Measurements from ENCODE around the gene TEKT3.

The TEKT3 gene

DNA sequence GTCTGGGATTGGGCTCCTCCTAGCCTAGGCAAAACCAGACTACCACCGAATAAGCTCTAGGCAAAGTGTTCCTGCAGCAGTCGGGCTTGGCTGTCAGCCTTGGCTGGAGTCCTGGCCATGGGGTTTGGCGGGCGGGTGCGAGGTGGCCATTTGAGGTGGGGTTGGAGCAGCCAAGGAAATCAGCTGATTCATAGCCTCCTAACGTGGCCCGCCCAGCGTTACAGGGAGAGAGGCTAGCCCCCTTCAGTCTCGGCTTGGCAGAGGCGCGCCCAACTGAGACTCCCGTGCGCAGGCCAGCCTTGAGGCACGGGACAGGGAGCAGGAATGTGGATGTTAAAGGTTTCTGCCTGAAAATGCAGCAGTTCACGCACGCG lies 78.2 kb downstream of the TEKT3 start:
- no peak for DNase-seq

DNA sequence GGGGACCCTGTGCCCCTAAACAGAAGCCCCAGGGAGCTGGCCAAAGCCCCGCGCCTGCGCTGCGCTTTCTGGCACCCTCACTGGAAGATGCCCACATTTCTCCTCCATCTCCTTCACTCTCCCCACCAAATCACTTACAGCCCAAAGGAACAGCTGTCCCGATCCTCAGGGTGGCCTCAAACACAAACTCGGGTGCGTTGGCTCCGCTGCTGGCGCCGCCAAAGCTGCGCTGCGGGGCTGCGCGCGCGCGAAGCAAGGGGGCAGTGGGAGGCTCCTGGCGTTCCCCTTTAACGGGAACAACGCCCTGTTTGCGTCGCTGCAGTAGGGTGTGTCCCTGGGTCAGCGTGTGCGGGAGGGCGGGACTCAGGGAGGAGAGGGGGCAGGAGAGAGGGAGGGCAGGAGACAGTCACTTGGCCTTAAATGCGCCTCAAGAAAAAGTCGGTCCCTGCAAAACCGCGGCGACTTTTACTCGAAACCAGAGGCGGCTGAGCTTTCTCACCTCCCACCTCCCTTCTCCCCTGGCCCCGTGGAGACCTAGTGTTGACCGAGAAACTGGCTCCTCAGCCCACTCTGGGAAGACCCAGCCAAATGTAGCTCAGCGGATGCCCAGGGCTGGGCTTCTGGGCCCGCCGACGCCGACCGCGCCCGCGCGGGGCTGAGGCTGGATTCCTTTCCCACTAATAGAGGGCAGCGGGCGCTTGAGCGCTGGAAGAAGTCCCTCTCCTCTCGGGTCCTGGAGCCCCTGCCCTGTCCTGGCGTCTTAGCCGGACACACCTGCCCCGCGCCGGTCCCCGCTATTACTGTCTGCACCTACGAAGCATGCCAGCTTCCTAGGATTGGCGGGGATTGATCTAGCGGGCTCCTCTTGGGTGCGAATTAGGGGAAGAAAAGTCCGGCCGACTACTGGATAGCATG lies 78.8 kb downstream of the TEKT3 start:
- peak; percentile 29 for DNase-seq

DNA sequence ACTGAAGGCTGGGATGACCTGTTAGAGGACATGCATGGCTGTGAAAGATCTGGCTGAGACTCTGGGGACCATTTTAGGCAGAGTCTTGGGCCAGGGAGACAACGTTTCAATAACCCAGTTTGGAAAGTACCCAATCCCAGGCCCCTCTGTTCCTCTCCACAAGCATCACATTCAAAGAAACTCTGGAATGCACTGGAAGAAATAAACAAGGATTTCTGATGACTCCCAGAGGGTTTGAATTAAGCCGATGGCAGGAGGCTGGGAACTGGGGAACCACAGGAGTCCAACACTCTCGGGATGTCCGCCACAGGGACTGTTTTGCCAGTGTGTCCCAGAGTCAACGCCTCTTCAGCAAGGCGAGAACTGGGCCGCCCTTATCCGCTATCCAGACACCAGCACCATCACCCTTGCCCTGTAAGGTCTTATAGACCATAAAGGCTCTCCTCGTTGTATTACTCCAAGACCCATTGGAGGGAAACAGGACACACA lies 79.6 kb downstream of the TEKT3 start:
- DNase-seq = no peak

DNA sequence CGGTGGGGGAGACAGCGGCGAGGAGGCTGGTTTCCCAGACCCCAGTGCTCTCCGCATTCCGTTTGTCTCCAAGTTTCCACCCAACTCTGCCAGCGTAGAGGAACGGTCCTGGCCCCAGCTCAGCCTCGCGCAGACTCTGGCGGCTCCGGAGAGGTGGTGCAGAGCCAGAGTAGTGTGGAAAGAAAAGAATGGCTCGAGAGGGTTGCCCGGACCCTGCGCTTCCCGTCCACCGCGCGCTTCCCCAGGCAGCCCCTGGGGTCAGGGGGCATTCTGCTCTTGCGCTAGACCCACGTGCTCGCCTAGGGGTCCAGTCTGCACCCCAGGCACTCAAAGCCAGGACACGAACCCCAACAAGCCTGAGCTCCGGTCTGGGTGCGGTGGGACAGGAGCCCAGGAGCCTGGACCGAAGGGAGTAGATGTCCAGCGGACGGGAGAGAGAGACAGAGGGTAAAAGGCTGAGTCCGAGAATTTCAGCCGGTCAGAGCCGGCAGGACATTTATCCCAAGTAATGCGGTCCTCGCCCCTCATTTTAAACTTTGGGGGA lies 80.1 kb downstream of the TEKT3 start:
- peak; percentile 71 for DNase-seq

DNA sequence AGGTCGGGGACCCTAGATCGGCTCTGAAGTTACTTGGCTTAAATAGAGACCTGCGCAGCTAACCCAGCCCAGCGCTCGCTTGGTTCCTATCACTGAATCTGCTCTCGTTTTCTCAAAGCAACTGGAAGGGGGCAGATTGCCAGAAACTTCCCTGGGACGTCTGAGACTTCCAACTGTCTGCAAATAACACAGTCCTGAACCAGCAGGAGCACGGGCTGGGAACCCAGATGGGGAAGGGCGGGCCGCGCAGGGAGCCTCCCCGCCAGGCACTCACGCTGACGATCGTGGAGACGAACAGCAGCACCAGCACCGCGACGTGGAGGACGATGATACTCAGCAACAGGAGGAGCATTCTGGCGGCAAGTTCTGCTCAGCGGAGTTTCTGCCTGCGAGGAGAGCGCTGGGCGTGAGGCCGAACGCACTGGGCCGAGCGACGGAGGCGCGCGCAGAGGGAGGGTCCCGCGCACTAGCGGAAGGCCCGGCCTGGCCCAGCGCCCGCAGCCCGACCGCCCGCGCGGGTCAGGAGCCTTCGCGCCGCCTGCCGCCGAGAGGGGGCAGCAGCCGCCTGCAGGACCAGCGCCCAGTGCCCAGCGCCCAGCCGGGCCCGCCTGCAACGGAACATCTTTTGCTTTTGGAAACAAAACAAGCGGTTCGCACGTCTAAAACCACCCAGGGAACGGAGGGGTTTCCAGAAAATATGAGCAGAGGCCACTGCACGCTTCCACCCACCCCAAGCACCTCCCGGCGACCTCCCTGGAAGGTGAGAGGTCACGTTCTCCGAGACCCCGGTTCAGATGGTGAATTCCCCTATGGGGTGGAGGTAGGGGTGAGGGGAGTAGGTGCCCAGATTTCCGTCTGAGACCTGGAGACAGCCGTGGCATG lies 80.8 kb downstream of the TEKT3 start:
- peak; percentile 74 for DNase-seq

DNA sequence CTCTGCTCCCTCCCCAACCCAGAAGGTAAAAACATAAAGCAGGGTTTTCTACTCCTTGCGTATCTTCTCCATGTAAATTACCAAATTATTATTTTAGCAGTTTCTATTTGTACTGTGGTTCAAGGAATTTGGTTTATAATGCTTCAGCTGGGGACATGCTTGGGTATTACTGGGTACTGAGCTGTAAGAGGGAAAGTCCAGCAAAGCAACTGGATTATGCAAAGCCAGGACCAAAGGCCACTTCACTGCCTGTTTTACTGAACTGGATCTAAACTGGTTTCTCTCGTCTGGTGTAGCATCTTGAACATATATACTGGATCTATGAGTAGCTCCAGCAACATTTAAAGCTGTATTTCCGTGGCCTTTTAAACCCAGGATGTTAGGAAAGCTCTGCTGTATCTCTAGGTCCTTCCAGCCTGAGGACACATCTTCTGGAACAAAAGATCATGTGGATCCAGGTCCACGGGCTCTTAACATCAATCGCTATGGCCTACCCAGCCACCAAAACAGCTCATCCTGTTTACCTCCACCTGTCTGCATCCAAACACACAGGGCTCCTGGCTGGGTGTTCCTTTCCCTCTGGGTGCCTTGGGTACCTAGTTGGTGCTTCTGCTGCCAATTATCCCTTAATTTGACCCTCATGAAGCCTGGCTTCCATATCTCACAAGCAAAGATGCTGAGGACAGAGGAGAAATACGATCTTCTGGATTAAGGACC lies 83.4 kb downstream of the TEKT3 start:
- DNase-seq = no peak

DNA sequence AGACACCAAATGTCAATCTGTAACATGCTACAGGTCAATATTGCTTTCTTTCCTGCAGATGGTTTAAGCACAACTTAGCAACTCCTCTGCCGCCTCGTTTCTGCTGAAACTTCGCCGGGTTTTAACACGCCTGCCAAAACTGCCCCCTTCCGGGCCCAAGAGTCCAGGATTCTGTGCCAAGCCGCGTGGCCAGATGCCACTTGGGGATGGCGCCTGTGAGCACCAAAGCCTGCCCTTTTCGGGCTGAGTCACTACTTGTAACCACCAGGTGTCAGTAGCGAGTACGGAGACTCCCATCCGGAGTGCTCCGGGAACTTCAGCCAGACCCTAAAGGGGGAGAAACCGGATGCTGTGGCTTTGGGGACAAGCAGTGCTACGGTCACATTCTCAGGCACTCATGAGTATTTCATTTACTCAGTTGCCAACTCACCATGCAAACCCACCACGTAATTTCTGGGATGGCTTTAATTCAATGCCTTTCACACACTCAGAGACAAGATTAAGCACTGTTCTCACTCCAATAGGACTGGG lies 84.1 kb downstream of the TEKT3 start:
- peak; percentile 72 for DNase-seq

DNA sequence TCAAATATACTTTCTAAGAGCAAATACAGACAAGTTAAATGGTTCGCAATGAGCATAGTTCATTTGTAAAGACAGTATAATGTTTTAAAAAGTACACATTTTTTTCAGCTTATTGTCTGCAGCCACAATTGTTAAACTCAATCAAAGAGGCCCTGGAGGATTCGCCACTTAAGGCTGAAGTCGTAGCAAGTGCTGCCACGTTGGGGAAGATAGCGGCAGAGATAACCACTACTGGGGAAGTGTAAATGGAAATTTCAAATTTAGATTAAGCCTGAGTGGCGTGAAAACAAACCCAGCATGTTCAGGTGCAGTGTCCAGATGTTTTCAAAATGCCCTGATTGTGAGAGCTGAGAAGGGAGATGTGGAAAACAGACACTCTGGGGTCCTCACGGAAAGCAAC lies 84.7 kb downstream of the TEKT3 start:
- DNase-seq = no peak

DNA sequence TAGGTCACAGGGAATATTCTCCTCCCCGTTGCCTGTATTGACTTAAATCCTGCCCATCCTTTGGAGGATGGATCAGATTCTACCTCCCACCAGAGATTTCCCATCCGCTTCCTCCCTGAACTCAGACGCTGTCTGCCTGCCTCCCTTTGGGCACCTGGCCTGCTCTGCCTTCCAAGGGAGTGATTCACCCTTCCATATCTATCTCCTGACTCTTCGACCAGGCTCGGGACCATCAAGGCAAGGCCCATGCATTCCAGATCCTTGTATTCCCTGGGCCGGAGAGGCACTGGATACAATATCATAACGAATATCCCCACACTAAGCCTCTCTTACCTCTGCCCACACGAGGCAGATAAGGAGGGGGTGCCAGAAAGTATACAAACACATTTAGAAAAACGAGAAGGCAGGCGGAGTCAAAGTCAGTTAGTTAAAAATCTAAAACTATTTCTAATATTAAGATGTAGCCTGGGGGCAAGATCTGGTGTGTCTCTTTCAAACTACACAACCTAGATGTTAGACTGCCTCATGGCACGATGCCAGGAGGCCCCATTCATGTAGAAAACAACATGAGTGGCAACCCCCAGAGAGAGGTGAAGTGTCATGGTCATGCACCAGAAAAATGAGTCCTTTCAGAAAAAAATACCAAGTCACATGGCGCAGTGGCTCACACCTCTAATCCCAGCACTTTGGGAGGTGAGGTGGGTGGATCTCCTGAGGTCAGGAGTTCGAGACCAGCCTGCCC lies 85.5 kb downstream of the TEKT3 start:
- DNase-seq = peak; percentile 98

Measured in NCI-H226 (cell line).